ENCODE measurements around the gene ANKHD1.
"Not testable (repeated sequence)": the region's sequence is repeated elsewhere in the genome, so short reads cannot be mapped to it uniquely, and the experiment has no call there.

Gene ANKHD1

GRCh38 chr5:140566665-140567064 lies 165.0 kb downstream of the ANKHD1 start:
- no peak for DNase-seq

GRCh38 chr5:140567136-140567818 lies 165.6 kb downstream of the ANKHD1 start:
- DNase-seq = no peak

- DNase-seq = no peak
Observed at GRCh38 chr5:140567871-140568270, 166.2 kb downstream of the ANKHD1 start.

GRCh38 chr5:140568443-140569063 lies 166.9 kb downstream of the ANKHD1 start:
- DNase-seq = no peak

GRCh38 chr5:140569197-140569596 lies 167.6 kb downstream of the ANKHD1 start:
- DNase-seq = no peak

- DNase-seq = no peak
Observed at GRCh38 chr5:140570058-140570457, 168.4 kb downstream of the ANKHD1 start.

- DNase-seq = no peak
Observed at GRCh38 chr5:140570488-140570887, 168.9 kb downstream of the ANKHD1 start.

GRCh38 chr5:140571105-140571504 lies 169.5 kb downstream of the ANKHD1 start:
- no peak for DNase-seq

GRCh38 chr5:140573683-140574082 lies 172.1 kb downstream of the ANKHD1 start:
- no peak for DNase-seq

- no peak for DNase-seq
Observed at GRCh38 chr5:140574165-140574564, 172.5 kb downstream of the ANKHD1 start.

GRCh38 chr5:140575309-140575708 lies 173.7 kb downstream of the ANKHD1 start:
- no peak for DNase-seq

GRCh38 chr5:140576776-140577201 lies 175.2 kb downstream of the ANKHD1 start:
- DNase-seq = no peak

- not testable (repeated sequence) for DNase-seq
Observed at GRCh38 chr5:140579188-140579747, 177.6 kb downstream of the ANKHD1 start.

GRCh38 chr5:140587495-140587894 lies 185.9 kb downstream of the ANKHD1 start:
- DNase-seq = no peak

GRCh38 chr5:140588311-140589070 lies 186.9 kb downstream of the ANKHD1 start:
- no peak for DNase-seq

All from activated naive CD4-positive, alpha-beta T cell treated with anti-CD3 and anti-CD28 coated beads, Interleukin-2, amount 50 U/mL, for 16 hours (primary cell).